Astrocyte (in vitro differentiated cells and primary cell): ENCODE measurements around the gene BRINP2. TPM values are rescaled to one million over a fixed set of nuclear protein-coding genes. Genes with fewer than 3 reads are reported as not detected.

Source experiments
- DNase-seq: peaks from one replicate; pipeline ENCODE4 v3.0.0-alpha.2; 2010; ENCODE audit warnings: low read depth
- FAIRE-seq: peaks from 2 replicates; lab custom pipeline; 2011; peaks lifted over from hg19 to GRCh38; lab: Jason Lieb, UNC
- H2AFZ ChIP-seq: 2 replicates; pipeline ENCODE4 v1.6.0; 2012; ENCODE audit warnings: low read depth, low read length, inconsistent platforms
- H3K27ac ChIP-seq: 2 replicates; pipeline ENCODE4 v1.5.1; 2011; ENCODE audit warnings: low read depth, low read length, inconsistent platforms
- H3K27me3 ChIP-seq: 2 replicates; pipeline ENCODE4 v1.6.0; 2011; ENCODE audit warnings: low read length, inconsistent platforms; ENCODE audit not compliant: insufficient read depth
- H3K36me3 ChIP-seq: 2 replicates; pipeline ENCODE4 v1.5.1; 2011; ENCODE audit warnings: low read length, inconsistent platforms; ENCODE audit not compliant: insufficient read depth
- H3K4me1 ChIP-seq: 2 replicates; pipeline ENCODE4 v1.5.1; 2011; ENCODE audit warnings: low read length, inconsistent platforms; ENCODE audit not compliant: insufficient read depth
- H3K4me2 ChIP-seq: 2 replicates; pipeline ENCODE4 v1.6.0; 2012; ENCODE audit warnings: low read length, inconsistent platforms
- H3K4me3 ChIP-seq: 2 replicates; pipeline ENCODE4 v1.5.1; 2011; ENCODE audit warnings: low read depth, mild to moderate bottlenecking, low read length, inconsistent platforms; ENCODE audit not compliant: insufficient read depth
- H3K79me2 ChIP-seq: 2 replicates; pipeline ENCODE4 v1.6.0; 2012; ENCODE audit warnings: mild to moderate bottlenecking, low read length, inconsistent platforms; ENCODE audit not compliant: insufficient read depth
- H3K9ac ChIP-seq: 2 replicates; pipeline ENCODE4 v1.6.0; 2012; ENCODE audit warnings: mild to moderate bottlenecking, low read length, inconsistent platforms
- H3K9me3 ChIP-seq: 2 replicates; pipeline ENCODE4 v1.5.1; 2012; ENCODE audit warnings: low read depth, mild to moderate bottlenecking, low read length, inconsistent platforms; ENCODE audit not compliant: insufficient read depth
- H4K20me1 ChIP-seq: 2 replicates; pipeline ENCODE4 v1.6.0; 2012; ENCODE audit warnings: low read length, inconsistent platforms; ENCODE audit not compliant: insufficient read depth
- H3K27ac Mint-ChIP-seq: one replicate; pipeline ENCODE4 v1.8.0; 2021; ENCODE audit warnings: mild to moderate bottlenecking, mixed read lengths; ENCODE audit not compliant: unreplicated experiment
- H3K27me3 Mint-ChIP-seq: one replicate; pipeline ENCODE4 v1.8.0; 2021; ENCODE audit warnings: low read depth, mixed read lengths; ENCODE audit not compliant: unreplicated experiment
- H3K36me3 Mint-ChIP-seq: one replicate; pipeline ENCODE4 v1.8.0; 2021; ENCODE audit warnings: low read depth, mixed read lengths; ENCODE audit not compliant: unreplicated experiment
- H3K4me1 Mint-ChIP-seq: one replicate; pipeline ENCODE4 v1.8.0; 2021; ENCODE audit warnings: low read depth, mixed read lengths; ENCODE audit not compliant: unreplicated experiment
- H3K4me3 Mint-ChIP-seq: one replicate; pipeline ENCODE4 v1.8.0; 2021; ENCODE audit warnings: mild to moderate bottlenecking, moderate library complexity, mixed read lengths; ENCODE audit not compliant: unreplicated experiment
- H3K9me3 Mint-ChIP-seq: one replicate; pipeline ENCODE4 v1.8.0; 2021; ENCODE audit warnings: mild to moderate bottlenecking, mixed read lengths; ENCODE audit not compliant: unreplicated experiment
- CTCF ChIP-seq: IDR thresholded peaks from 2 replicates; pipeline ENCODE4 v1.5.1; 2011; ENCODE audit warnings: low read depth, mild to moderate bottlenecking, inconsistent platforms, low read length, moderate library complexity; ENCODE audit not compliant: insufficient read depth
- EZH2 ChIP-seq: IDR thresholded peaks from 2 replicates; pipeline ENCODE4 v1.6.1; 2012; ENCODE audit warnings: mild to moderate bottlenecking, low read length, inconsistent platforms; ENCODE audit not compliant: insufficient read depth
- total RNA-seq: library from RNA; stranded (reverse); gene quantifications from 2 replicates; pipeline ENCODE4 v1.2.1, GENCODE V29; 2021

The BRINP2 gene
- total RNA-seq, 1 donor from 2014 or later: not detected

- Mint-ChIP-seq H3K27me3 (peaks cover 7% of the 10 kb centered on the region), H3K9me3 (no peaks in the 10 kb centered on the region), H3K4me3 (no peak overlapping the region), H3K4me1 (no peaks in the 10 kb centered on the region), H3K36me3 (no peaks in the 10 kb centered on the region), H3K27ac (no peak overlapping the region)
- no peak overlapping the region for H3K4me2 ChIP-seq
- no peak for TF ChIP-seq CTCF
- no peak for TF ChIP-seq EZH2
- no peaks in the 10 kb centered on the region for H3K4me1 ChIP-seq
- no peaks in the 10 kb centered on the region for H3K9me3 ChIP-seq
- FAIRE-seq (no peak), DNase-seq (no peak)
- no peaks in the 10 kb centered on the region for H3K79me2 ChIP-seq
- H3K27ac ChIP-seq: no peak overlapping the region
- no peaks in the 10 kb centered on the region for H3K27me3 ChIP-seq
- no peak overlapping the region for H2AFZ ChIP-seq
- H3K9ac ChIP-seq: no peak overlapping the region
- no peak overlapping the region for H3K4me3 ChIP-seq
- H3K36me3 ChIP-seq: no peaks in the 10 kb centered on the region
- H4K20me1 ChIP-seq: no peaks in the 10 kb centered on the region
Observed at GRCh38 chr1:177128665-177129281, 42.0 kb upstream of the BRINP2 start.

- Mint-ChIP-seq H3K9me3 (no peaks in the 10 kb centered on the region), H3K4me3 (no peak overlapping the region), H3K27me3 (peaks cover 9% of the 10 kb centered on the region), H3K4me1 (no peaks in the 10 kb centered on the region), H3K36me3 (no peaks in the 10 kb centered on the region), H3K27ac (no peak overlapping the region)
- Histone ChIP-seq H3K4me1 (no peaks in the 10 kb centered on the region), H3K79me2 (no peaks in the 10 kb centered on the region), H3K36me3 (no peaks in the 10 kb centered on the region), H3K4me3 (no peak overlapping the region), H3K9ac (no peak overlapping the region), H4K20me1 (no peaks in the 10 kb centered on the region), H3K9me3 (no peaks in the 10 kb centered on the region), H3K27me3 (no peaks in the 10 kb centered on the region), H2AFZ (no peak overlapping the region), H3K27ac (no peak overlapping the region), H3K4me2 (no peak overlapping the region)
- FAIRE-seq (no peak), DNase-seq (no peak)
- TF ChIP-seq CTCF (no peak), EZH2 (no peak)
Observed at GRCh38 chr1:177130451-177130945, 40.3 kb upstream of the BRINP2 start.

- no peak overlapping the region for H3K4me3 ChIP-seq
Observed at GRCh38 chr1:177131723-177132122, 39.0 kb upstream of the BRINP2 start.

More at GRCh38 chr1:177131723-177132122, 39.0 kb upstream of the BRINP2 start:
- Histone ChIP-seq H3K27me3 (no peaks in the 10 kb centered on the region), H3K79me2 (no peaks in the 10 kb centered on the region), H2AFZ (no peak overlapping the region), H3K9ac (no peak overlapping the region), H3K4me1 (no peaks in the 10 kb centered on the region), H3K4me2 (no peak overlapping the region), H4K20me1 (no peaks in the 10 kb centered on the region), H3K36me3 (no peaks in the 10 kb centered on the region), H3K27ac (no peak overlapping the region), H3K9me3 (no peaks in the 10 kb centered on the region)
- no peak overlapping the region for H3K4me3 Mint-ChIP-seq
- no peaks in the 10 kb centered on the region for H3K36me3 Mint-ChIP-seq
- no peak for FAIRE-seq
- H3K4me1 Mint-ChIP-seq: no peaks in the 10 kb centered on the region
- H3K9me3 Mint-ChIP-seq: no peaks in the 10 kb centered on the region
- no peak overlapping the region for H3K27ac Mint-ChIP-seq
- no peak for DNase-seq
- no peak for TF ChIP-seq CTCF
- TF ChIP-seq EZH2: no peak
- H3K27me3 Mint-ChIP-seq: peaks cover 5% of the 10 kb centered on the region
